ENCODE results near the gene SFTA2.
"Not testable (repeated sequence)": the region's sequence is repeated elsewhere in the genome, so short reads cannot be mapped to it uniquely, and the experiment has no call there.

Gene SFTA2

GRCh38 chr6:30931969-30932645 is at the start of gene SFTA2:
SFTA2 (minus strand) TSS chr6:30932170; CDS start chr6:30932096, 74 bp downstream.
- TF ChIP-seq CTCF (IDR thresholded peaks at IDR 0.05; ENCODE audit: insufficient read depth, low read depth, low read length, missing control alignments) = no peak
- no peak for DNase-seq (ENCODE audit: low read depth)
- no peak within 1 kb of the TSS for H3K4me3 ChIP-seq (ENCODE audit: low read depth, low read length)

- TF ChIP-seq CTCF (IDR thresholded peaks at IDR 0.05; ENCODE audit: insufficient read depth, low read depth, low read length, missing control alignments) = no peak
- H3K4me3 ChIP-seq (ENCODE audit: low read depth, low read length) = no peak overlapping the region
- no peak for DNase-seq (ENCODE audit: low read depth)
Measured at GRCh38 chr6:30979690-30980089, 47.7 kb upstream of the SFTA2 start.

- no peak for TF ChIP-seq CTCF (IDR thresholded peaks at IDR 0.05; ENCODE audit: insufficient read depth, low read depth, low read length, missing control alignments)
- no peak for DNase-seq (ENCODE audit: low read depth)
- no peak overlapping the region for H3K4me3 ChIP-seq (ENCODE audit: low read depth, low read length)
Measured at GRCh38 chr6:30979141-30979540, 47.2 kb upstream of the SFTA2 start.

GRCh38 chr6:30974490-30975252 is 42.7 kb upstream of the SFTA2 start:
- DNase-seq (ENCODE audit: low read depth) = no peak
- H3K4me3 ChIP-seq (ENCODE audit: low read depth, low read length) = no peak overlapping the region
- TF ChIP-seq CTCF (IDR thresholded peaks at IDR 0.05; ENCODE audit: insufficient read depth, low read depth, low read length, missing control alignments) = no peak

GRCh38 chr6:30972816-30973215 is 40.8 kb upstream of the SFTA2 start:
- H3K4me3 ChIP-seq (ENCODE audit: low read depth, low read length) = no peak overlapping the region
- DNase-seq (ENCODE audit: low read depth) = no peak
- no peak for TF ChIP-seq CTCF (IDR thresholded peaks at IDR 0.05; ENCODE audit: insufficient read depth, low read depth, low read length, missing control alignments)

- no peak overlapping the region for H3K4me3 ChIP-seq (ENCODE audit: low read depth, low read length)
- DNase-seq (ENCODE audit: low read depth) = no peak
- no peak for TF ChIP-seq CTCF (IDR thresholded peaks at IDR 0.05; ENCODE audit: insufficient read depth, low read depth, low read length, missing control alignments)
Measured at GRCh38 chr6:30970946-30971345, 39.0 kb upstream of the SFTA2 start.

- not testable (repeated sequence) for H3K4me3 ChIP-seq (ENCODE audit: low read depth, low read length)
- peak; percentile 28 for DNase-seq (ENCODE audit: low read depth)
Measured at GRCh38 chr6:30969171-30969570, 37.2 kb upstream of the SFTA2 start.
